WTC11 (cell line): ENCODE results near the gene PCSK5.

Source experiments
- IRF2 ChIP-seq: sonication (generic); formaldehyde crosslinking; IDR thresholded peaks from 2 replicates; pipeline ENCODE4 v1.8.0; 2022; ENCODE audit warnings: low read depth, missing genetic modification reagents, borderline replicate concordance
- ZBTB21 ChIP-seq: sonication (generic); formaldehyde crosslinking; IDR thresholded peaks from 2 replicates; pipeline ENCODE4 v1.8.1; 2023; ENCODE audit warnings: mild to moderate bottlenecking, missing genetic modification reagents, borderline replicate concordance
- TF ChIP-seq, protein P1 (sequence below): sonication (generic); formaldehyde crosslinking; IDR thresholded peaks from 2 replicates; pipeline ENCODE4 v1.8.0; 2022; ENCODE audit warnings: mild to moderate bottlenecking, missing genetic modification reagents

DNA sequence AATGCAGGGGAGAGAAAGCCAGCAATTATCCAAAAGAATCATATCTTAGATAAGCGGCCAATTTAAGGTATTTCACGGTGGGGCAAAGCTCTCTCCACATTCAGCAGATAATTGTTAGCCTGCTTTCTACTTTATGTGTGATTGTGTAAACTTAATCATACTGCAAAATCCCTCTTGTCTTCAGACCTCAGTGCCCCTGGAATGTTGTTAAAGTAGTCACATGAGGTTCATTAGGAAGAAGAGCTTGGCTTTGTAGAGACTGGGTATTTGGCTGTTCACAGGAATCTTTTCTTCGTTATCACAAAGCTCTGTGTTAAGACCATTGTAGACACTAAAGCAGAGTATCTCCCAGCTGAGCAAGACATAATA lies 376.8 kb downstream of the PCSK5 start:
- no peak for TF ChIP-seq IRF2 (CRISPR knock-in tag)
- TF ChIP-seq, protein P1, sequence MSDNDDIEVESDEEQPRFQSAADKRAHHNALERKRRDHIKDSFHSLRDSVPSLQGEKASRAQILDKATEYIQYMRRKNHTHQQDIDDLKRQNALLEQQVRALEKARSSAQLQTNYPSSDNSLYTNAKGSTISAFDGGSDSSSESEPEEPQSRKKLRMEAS: no peak
- TF ChIP-seq ZBTB21 (CRISPR knock-in tag): no peak
